MG63 (cell line): ENCODE data around the gene ZFYVE9. TPM values are rescaled to one million over a fixed set of nuclear protein-coding genes. Genes with fewer than 3 reads are reported as not detected.
"Not testable (repeated sequence)": the region's sequence is repeated elsewhere in the genome, so short reads cannot be mapped to it uniquely, and the experiment has no call there.

Experiments used
- DNase-seq: peaks from one replicate; pipeline ENCODE4 v3.0.0-alpha.2; 2020
- H3K27me3 ChIP-seq: fragments of 250-450 bp; sonication (Bioruptor Pico); 2 replicates; pipeline ENCODE4 v1.5.1; 2020; ENCODE audit warnings: mild to moderate bottlenecking, moderate library complexity
- H3K36me3 ChIP-seq: fragments of 250-450 bp; sonication (Bioruptor Pico); 2 replicates; pipeline ENCODE4 v1.5.1; 2020; ENCODE audit warnings: mild to moderate bottlenecking, moderate library complexity
- H3K4me3 ChIP-seq: fragments of 250-450 bp; sonication (Bioruptor Pico); 2 replicates; pipeline ENCODE4 v1.5.1; 2020; ENCODE audit warnings: mild to moderate bottlenecking, moderate library complexity
- H3K9me3 ChIP-seq: fragments of 250-450 bp; sonication (Bioruptor Pico); 2 replicates; pipeline ENCODE4 v1.5.1; 2020; ENCODE audit warnings: mild to moderate bottlenecking, moderate library complexity
- total RNA-seq: library from RNA; depleted of rRNA; stranded (reverse); fragments of >200 nt; shearing (Covaris generic); gene quantifications from 2 replicates; pipeline ENCODE4 v1.2.3, GENCODE V29; 2014; ENCODE audit warnings: low replicate concordance

ZFYVE9 gene
- total RNA-seq, 1 experiment from 2014 or later = 16.6 TPM

DNA sequence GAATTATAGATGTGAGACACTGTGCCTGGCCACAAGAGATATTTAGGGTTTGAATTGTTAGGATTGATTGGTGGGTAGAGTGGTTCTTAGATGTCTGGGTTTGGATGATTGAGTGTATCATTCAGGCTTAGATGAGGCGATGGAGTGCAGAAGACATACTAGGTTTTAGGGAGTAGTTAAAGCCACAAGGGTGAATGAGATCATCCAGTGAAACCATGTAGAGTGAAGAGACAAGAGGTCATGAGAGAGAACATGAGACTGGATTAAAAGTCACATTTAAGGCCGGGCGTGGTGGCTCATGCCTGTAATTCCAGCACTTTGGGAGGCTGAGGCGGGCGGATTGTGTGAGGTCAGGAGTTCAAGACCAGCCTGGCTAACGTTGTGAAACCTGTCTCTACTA is 37.2 kb downstream of the ZFYVE9 start:
- DNase-seq = no peak
- no peaks in the 10 kb centered on the region for H3K9me3 ChIP-seq
- H3K27me3 ChIP-seq = no peaks in the 10 kb centered on the region
- no peak overlapping the region for H3K4me3 ChIP-seq
- no peaks in the 10 kb centered on the region for H3K36me3 ChIP-seq

DNA sequence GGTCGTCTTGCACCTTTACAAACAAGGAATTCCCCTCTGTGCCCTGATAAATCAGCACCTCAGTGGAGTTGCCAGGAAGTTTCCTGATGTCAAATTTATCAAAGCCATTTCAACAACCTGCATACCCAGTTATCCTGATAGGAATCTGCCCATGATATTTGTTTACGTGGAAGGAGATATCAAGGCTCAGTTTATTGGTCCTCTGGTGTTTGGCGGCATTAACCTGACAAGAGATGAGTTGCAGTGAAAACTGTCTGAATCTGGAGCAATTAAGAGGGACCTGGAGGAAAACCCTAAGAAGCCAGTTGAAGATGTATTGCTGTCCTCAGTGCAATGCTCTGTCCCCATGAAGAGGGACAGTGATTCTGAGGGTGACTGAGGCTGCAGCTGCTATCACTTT is 38.3 kb downstream of the ZFYVE9 start:
- DNase-seq = no peak
- Histone ChIP-seq H3K4me3 (no peak overlapping the region), H3K9me3 (no peaks in the 10 kb centered on the region), H3K27me3 (no peaks in the 10 kb centered on the region), H3K36me3 (no peaks in the 10 kb centered on the region)

DNA sequence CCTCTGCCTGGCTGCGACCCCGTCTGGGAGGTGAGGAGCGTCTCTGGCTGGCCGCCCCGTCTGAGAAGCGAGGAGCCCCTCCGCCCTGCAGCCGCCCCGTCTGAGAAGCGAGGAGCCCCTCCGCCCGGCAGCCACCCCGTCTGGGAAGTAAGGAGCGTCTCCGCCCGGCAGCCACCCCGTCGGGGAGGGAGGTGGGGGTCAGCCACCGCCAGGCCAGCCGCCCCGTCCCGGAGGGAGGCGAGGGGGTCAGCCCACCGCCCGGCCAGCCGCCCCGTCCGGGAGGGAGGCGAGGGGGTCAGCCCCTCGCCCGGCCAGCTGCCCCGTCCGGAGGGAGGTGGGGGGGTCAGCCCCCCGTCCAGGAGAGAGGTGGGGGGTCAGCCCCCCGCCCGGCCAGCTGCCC is 39.9 kb downstream of the ZFYVE9 start:
- H3K9me3 ChIP-seq, H3K27me3 ChIP-seq, H3K4me3 ChIP-seq, DNase-seq, H3K36me3 ChIP-seq: not testable (repeated sequence)

DNA sequence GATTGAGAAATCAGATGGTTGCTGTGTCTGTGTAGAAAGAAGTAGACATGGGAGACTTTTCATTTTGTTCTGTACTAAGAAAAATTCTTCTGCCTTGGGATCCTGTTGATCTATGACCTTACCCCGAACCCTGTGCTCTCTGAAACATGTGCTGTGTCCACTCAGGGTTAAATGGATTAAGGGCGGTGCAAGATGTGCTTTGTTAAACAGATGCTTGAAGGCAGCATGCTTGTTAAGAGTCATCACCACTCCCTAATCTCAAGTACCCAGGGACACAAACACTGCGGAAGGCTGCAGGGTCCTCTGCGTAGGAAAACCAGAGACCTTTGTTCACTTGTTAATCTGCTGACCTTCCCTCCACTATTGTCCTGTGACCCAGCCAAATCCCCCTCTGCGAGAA is 40.4 kb downstream of the ZFYVE9 start:
- H3K36me3 ChIP-seq, H3K9me3 ChIP-seq, DNase-seq, H3K27me3 ChIP-seq, H3K4me3 ChIP-seq: not testable (repeated sequence)

DNA sequence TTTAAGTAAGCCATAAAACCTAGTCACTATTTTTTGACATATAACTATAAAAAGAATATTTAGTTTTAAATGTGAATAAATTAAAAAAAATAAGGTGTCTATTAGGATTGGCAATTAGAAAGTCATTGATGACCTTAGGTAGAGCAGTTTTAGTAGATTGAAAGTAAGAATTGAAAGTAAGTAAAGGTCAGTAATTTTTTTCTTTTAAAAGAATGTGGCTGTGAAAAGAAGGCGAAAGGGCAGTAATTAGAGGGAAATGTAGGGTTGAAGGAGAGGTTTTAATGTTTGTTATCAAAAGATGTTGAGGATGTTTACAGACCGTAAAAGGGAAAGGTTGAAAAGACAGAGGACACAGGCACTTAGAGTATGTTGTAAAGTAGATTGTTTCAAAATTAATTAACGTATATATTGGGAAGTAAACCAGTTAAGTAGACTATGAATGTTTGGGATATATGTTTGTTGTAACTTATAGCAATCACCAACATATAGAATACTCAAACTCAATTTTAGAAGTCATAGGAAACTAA is 41.0 kb downstream of the ZFYVE9 start:
- Histone ChIP-seq H3K36me3 (no peaks in the 10 kb centered on the region; the same call in 1 of the 2 replicates), H3K9me3 (no peaks in the 10 kb centered on the region), H3K27me3 (no peaks in the 10 kb centered on the region), H3K4me3 (no peak overlapping the region)
- no peak for DNase-seq

DNA sequence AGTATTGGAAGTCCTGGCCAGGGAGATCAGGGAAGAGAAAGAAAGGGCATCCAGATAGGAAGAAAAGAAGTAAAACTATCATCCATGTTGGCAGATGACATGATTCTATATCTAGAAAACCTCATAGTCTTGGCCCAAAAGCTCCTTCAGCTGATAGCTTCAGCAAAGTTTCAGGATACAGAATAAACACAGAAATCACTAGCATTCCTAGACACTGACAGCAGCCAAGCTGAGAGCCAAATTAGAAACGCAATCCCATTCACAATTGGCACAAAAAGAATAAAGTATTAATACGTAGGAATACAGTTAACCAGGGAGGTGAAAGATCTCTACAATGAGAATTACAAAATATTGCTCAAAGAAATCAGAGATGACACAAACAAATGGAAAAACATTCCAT is 44.6 kb downstream of the ZFYVE9 start:
- peak; percentile 50 for DNase-seq
- no peaks in the 10 kb centered on the region; the same call in 1 of the 2 replicates for H3K36me3 ChIP-seq
- no peak overlapping the region for H3K4me3 ChIP-seq
- no peaks in the 10 kb centered on the region for H3K9me3 ChIP-seq
- no peaks in the 10 kb centered on the region for H3K27me3 ChIP-seq

DNA sequence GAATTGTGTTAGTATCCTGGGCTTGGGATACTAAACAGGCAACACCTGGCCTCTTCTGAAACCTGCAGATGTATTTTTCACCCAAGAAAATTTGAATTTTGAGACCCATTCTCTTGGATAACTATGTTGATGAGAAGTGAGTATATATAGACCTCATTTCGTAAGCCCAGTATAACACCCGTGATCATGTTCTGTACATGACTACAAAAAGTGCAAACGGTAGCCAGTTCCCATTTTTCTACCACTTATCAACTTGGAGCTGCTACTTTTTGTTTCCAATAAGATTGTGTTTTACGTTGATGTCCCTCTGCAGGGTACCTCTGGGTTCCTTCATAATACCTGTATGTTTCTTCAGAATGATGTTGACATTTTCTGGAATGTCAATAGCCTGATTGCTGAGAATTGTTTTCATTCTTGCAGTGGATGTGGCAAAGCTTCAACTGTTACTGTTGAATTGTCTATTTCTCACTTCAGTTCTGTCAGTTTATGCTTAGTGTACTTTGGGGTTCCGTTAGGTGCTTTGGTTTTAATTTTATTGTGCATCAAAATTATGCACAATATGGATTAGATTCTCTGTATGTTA is 48.1 kb downstream of the ZFYVE9 start:
- no peak overlapping the region for H3K4me3 ChIP-seq
- no peaks in the 10 kb centered on the region for H3K27me3 ChIP-seq
- H3K9me3 ChIP-seq = no peaks in the 10 kb centered on the region
- DNase-seq = no peak
- no peaks in the 10 kb centered on the region; the same call in 1 of the 2 replicates for H3K36me3 ChIP-seq

DNA sequence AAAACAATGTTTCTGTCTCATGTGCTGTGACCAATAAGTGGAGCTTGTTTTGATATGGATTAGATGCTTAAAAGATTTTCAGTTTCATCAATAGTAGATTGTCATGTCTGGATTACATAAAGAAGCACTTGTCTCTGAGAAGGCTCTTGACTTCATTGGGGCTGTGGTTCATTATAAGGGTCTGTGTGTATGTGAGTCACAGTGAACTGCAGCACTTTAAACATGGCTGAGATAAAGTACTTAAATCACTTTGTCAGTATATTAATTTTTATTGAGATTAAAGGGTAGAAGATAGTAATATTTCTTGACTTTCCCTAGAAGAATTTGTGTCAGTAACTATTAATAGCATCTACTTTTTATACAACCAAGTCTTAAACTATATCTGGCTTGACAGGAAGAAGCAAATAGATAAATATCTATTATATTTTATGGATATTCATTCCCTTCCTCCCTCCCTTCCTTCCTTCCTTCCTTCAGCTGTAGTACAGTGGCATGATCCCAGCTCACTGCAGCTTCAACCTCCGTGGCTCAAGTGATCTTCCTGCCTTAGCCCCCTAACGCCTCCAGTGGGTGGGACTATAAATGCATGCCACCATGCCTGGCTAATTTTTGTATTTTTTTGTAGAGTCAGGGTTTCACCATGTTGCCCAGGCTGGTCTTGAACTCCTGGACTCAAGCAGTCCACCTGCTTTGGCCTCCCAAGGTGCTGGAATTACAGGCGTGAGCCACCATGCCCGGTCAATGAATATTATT is 48.8 kb downstream of the ZFYVE9 start:
- H3K4me3 ChIP-seq = no peak overlapping the region
- no peaks in the 10 kb centered on the region for H3K27me3 ChIP-seq
- no peak for DNase-seq
- H3K36me3 ChIP-seq = no peaks in the 10 kb centered on the region; the same call in 1 of the 2 replicates
- no peaks in the 10 kb centered on the region for H3K9me3 ChIP-seq

DNA sequence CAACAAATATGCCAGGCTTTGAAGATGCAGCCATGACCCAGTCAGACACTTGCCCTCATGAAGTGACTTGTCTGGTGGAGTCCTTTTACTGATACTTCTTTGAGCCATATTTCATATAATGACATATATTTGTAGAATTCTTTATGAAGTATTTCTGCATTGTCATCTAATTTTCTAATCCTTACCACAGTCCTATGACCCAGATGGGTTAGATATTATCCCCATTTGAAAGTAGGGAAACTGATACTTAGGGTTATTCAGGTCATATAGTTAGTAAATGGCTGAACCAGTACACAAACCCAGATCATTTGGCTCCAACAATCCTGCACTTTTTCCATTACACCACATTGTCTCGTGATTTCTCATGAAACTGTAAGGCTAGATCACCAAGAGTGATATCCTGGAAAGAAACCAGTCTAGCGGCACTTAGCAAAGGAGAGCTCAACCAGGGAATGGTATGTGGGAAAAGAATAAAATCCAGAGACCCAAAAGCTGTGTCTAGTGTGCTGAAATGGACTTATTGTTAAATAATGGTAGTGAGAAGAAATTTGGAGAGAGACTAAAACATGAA is 49.6 kb downstream of the ZFYVE9 start:
- Histone ChIP-seq H3K9me3 (no peaks in the 10 kb centered on the region), H3K27me3 (no peaks in the 10 kb centered on the region), H3K36me3 (no peaks in the 10 kb centered on the region; the same call in 1 of the 2 replicates), H3K4me3 (no peak overlapping the region)
- DNase-seq = no peak

DNA sequence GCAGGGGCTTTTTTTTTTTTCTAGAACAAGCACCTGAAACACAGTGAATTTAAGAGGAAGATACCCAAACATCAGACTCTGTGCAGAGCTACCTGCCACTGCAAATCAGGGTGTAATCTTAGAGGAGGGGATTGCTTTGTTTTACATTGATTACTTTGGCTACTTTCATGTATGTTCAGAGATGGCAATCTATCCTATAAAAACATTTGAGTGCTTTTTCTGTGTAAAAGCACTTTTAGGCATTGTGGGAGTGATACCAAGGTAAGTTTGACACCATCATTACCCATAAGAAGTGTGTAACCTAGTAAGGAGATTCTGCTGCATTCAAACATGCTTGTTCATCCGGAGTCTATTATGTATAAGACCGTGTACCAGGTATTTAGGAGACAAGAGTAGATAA is 50.1 kb downstream of the ZFYVE9 start:
- no peak for DNase-seq
- Histone ChIP-seq H3K36me3 (no peaks in the 10 kb centered on the region; the same call in 1 of the 2 replicates), H3K9me3 (no peaks in the 10 kb centered on the region), H3K27me3 (no peaks in the 10 kb centered on the region), H3K4me3 (no peak overlapping the region)

DNA sequence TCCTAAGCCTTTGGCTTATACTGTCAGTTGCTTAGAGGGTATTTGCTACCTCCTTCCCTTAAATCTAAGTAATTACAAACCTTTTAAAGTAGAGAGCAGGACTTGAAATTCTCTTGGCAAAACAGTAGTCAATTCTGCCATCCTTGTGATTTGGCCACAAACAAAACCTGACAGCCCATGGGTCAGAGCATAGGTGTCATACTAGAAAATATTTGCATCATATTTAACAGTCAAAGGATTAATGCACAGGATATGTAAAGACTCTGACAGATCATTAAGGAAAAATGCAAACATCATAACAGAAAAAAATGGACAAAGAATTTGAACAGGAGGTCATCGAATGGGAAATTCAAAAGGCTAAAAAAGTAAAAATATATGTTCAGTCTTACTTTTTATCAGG is 50.5 kb downstream of the ZFYVE9 start:
- DNase-seq = no peak
- Histone ChIP-seq H3K36me3 (no peaks in the 10 kb centered on the region), H3K27me3 (no peaks in the 10 kb centered on the region), H3K9me3 (no peaks in the 10 kb centered on the region), H3K4me3 (no peak overlapping the region)

DNA sequence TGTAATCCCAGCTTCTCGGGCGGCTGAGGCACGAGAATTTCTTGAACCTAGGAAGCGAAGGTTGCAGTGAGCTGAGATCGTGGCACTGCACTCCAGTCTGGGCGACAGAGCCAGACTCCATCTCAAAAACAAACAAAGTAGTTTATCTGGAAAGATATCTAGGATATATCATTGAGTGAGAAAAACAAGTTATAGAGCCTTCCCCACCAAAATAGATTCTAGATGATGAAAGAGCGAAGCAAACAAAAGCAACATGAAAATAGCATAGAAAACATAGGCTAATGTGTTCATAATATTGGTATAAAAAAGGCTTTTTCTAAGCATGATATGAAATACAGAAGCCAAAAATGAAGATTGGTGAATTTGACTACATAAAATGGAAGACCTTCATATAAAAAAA is 52.1 kb downstream of the ZFYVE9 start:
- no peak overlapping the region for H3K4me3 ChIP-seq
- no peaks in the 10 kb centered on the region for H3K36me3 ChIP-seq
- no peaks in the 10 kb centered on the region for H3K9me3 ChIP-seq
- no peaks in the 10 kb centered on the region for H3K27me3 ChIP-seq
- no peak for DNase-seq

DNA sequence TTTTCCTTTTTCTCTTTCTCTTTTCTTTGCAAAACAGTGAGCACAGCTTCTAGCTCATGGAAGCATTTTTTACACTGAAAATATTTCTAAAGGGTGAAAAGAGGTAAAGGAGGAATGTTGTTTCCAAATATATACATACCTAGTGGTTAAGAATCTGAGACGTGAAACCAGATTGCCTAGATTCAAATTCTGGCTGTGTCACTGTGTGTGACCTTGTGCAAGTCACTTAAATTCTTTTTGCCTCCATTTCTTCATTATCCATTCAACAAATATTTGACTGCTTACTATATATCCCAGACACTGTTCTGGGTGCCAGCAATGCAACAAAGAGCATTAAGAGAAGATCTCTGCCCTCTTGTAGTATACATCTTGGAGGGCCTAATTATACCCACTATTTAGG is 53.3 kb downstream of the ZFYVE9 start:
- Histone ChIP-seq H3K36me3 (no peaks in the 10 kb centered on the region), H3K9me3 (no peaks in the 10 kb centered on the region), H3K4me3 (no peak overlapping the region), H3K27me3 (no peaks in the 10 kb centered on the region)
- no peak for DNase-seq

DNA sequence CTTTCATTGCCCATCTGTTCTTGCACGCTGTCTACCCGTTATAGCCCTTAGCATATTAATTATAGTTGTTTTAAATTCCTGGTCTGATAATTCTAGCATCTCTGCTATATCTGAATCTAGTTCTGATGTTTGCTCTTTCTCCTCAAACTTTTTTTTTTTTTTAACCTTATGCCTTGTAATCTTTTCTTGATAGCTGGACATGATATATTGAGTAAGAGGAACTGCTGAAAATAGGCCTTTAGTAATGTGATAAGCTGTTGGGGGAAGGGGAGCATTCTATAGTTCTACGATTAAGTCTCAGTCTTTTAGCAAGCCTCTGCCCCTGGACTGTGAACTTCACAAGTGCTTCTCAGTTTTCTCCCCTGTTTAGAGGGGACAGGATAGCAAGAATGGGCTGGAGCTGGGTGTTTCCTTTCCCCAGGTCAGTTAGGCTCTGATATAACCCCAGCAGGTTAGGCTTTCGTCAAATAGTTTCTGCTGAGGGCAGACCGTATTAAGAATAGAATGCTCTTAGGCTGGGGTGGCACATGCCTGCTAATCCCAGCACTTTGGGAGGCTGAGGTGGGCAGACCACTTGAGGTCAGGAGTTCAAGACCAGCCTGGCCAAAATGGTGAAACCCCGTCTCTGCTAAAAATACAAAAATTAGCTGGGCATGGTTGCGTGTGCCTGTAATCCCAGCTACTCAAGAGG is 62.2 kb downstream of the ZFYVE9 start:
- no peaks in the 10 kb centered on the region for H3K36me3 ChIP-seq
- no peak overlapping the region for H3K4me3 ChIP-seq
- no peak for DNase-seq
- H3K9me3 ChIP-seq = no peaks in the 10 kb centered on the region
- H3K27me3 ChIP-seq = no peaks in the 10 kb centered on the region

DNA sequence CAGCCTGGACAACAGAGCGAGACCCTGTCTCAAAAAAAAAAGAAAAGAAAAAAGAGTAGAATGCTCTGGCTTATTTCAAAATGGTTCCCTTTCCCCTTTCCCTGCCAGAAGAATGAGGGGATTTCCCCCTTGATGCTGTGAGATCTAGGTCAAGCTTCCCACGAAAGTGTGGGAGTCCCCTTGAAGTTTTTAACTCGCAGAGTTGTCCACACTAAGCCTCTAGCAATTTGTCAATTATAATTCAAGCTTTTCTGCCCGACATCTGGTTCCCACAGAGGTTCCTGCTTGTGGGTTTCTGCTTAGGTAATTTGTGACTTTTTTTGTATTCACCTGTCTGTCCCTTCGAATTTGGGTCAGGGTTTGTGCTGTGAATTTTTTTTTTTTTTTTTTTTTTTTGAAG is 62.8 kb downstream of the ZFYVE9 start:
- Histone ChIP-seq H3K36me3 (no peaks in the 10 kb centered on the region), H3K4me3 (no peak overlapping the region), H3K27me3 (no peaks in the 10 kb centered on the region), H3K9me3 (no peaks in the 10 kb centered on the region)
- DNase-seq = no peak

DNA sequence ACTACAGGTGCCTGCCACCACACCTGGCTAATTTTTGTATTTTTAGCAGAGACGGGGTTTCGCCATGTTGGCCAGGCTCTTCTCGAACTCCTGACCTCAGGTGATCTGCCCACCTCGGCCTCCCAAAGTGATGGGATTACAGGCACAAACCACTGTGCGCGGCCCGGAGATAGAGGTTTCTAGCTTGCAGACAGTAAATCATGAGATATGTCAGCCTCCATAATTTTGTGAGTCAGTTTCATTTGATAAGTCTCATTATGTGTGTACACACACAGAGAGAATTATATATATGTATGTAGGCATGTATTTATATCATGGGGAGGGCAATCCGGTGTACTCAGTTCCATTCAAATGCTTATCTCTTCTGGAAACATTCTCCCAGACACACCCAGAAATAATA is 64.8 kb downstream of the ZFYVE9 start:
- not testable (repeated sequence) for H3K9me3 ChIP-seq, H3K4me3 ChIP-seq, H3K36me3 ChIP-seq, DNase-seq, H3K27me3 ChIP-seq

DNA sequence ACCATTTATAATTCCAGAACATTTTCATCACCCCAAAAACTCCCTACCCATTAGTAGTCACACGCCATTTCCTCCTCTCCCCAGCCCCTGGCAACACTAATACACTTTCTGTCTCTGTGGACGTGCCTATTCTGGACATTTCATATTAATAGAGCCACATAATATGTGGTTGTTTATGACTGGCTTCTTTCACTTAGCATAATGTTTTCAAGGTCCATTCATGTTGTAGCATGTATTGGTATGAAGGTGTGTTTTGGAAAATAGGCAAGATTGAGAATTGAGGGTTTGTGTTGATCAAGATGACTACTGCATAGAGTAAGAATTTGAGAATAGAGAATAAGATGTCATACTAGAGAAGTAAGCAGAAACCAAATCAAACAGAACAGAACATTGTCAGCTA is 67.5 kb downstream of the ZFYVE9 start:
- Histone ChIP-seq H3K9me3 (no peaks in the 10 kb centered on the region), H3K27me3 (no peaks in the 10 kb centered on the region), H3K4me3 (no peak overlapping the region), H3K36me3 (no peaks in the 10 kb centered on the region)
- DNase-seq = no peak
